NCI-H187 treated with DMSO at 0.1 percent for 48 hours (cell line): ENCODE measurements around the gene FAM149B1.
"Not testable (repeated sequence)": the region's sequence is repeated elsewhere in the genome, so short reads cannot be mapped to it uniquely, and the experiment has no call there.

Experiments
- DNase-seq: peaks from one replicate; lab custom pipeline; 2025; lab: John Stamatoyannopoulos, UW

FAM149B1 gene

GRCh38 chr10:73167783-73168464 is at the start of gene FAM149B1, which contains the start of gene ECD:
Gene FAM149B1 (plus strand): TSS chr10:73168119. CDS start chr10:73168340, 221 bp downstream.
Gene ECD (minus strand): TSS chr10:73168008. CDS start chr10:73163937, 4,071 bp downstream.
- peak; percentile 8 for DNase-seq

- DNase-seq, result no peak
Observed at GRCh38 chr10:73119457-73119856, 48.5 kb upstream of the FAM149B1 start.

- DNase-seq, result no peak
Observed at GRCh38 chr10:73119952-73120351, 48.0 kb upstream of the FAM149B1 start.

- no peak for DNase-seq
Observed at GRCh38 chr10:73126343-73126742, 41.6 kb upstream of the FAM149B1 start.

- no peak for DNase-seq
Observed at GRCh38 chr10:73131301-73131700, 36.6 kb upstream of the FAM149B1 start.

GRCh38 chr10:73131913-73132686 is 35.8 kb upstream of the FAM149B1 start:
- no peak for DNase-seq

GRCh38 chr10:73134727-73135126 is 33.2 kb upstream of the FAM149B1 start:
- no peak for DNase-seq

GRCh38 chr10:73136627-73137026 is 31.3 kb upstream of the FAM149B1 start:
- no peak for DNase-seq

GRCh38 chr10:73139251-73139650 is 28.7 kb upstream of the FAM149B1 start:
- DNase-seq, result no peak

- DNase-seq, result no peak
Observed at GRCh38 chr10:73141603-73142002, 26.3 kb upstream of the FAM149B1 start.

- DNase-seq, result not testable (repeated sequence)
Observed at GRCh38 chr10:73150633-73151413, 17.1 kb upstream of the FAM149B1 start.

- no peak for DNase-seq
Observed at GRCh38 chr10:73152009-73152408, 15.9 kb upstream of the FAM149B1 start.

GRCh38 chr10:73156054-73156453 is 11.9 kb upstream of the FAM149B1 start:
- DNase-seq, result no peak

- DNase-seq, result no peak
Observed at GRCh38 chr10:73159038-73159648, 8.8 kb upstream of the FAM149B1 start.

- DNase-seq, result no peak
Observed at GRCh38 chr10:73161079-73161478, 6.8 kb upstream of the FAM149B1 start.

GRCh38 chr10:73161662-73162061 is 6.3 kb upstream of the FAM149B1 start:
- no peak for DNase-seq

GRCh38 chr10:73163096-73163495 is 4.8 kb upstream of the FAM149B1 start:
- no peak for DNase-seq

GRCh38 chr10:73166972-73167371 is 947 bp upstream of the FAM149B1 start:
- DNase-seq, result no peak

GRCh38 chr10:73167458-73167782 is 499 bp upstream of the FAM149B1 start:
- no peak for DNase-seq

- DNase-seq, result no peak
Observed at GRCh38 chr10:73168465-73168803, 515 bp downstream of the FAM149B1 start.

GRCh38 chr10:73169320-73169719 is 1.4 kb downstream of the FAM149B1 start:
- DNase-seq, result no peak

GRCh38 chr10:73172867-73173266 is 4.9 kb downstream of the FAM149B1 start:
- no peak for DNase-seq
